K562 (cell line): ENCODE data around the gene KLC3.

Experiments used
- BMI1 ChIP-seq: fragments of 150-350 bp; IDR thresholded peaks from 2 replicates; pipeline ENCODE4 v1.6.1; 2014; ENCODE audit warnings: low read length
- BRF2 ChIP-seq: IDR thresholded peaks from 3 replicates; pipeline ENCODE4 v1.6.1; 2011; ENCODE audit warnings: borderline replicate concordance, mild to moderate bottlenecking; ENCODE audit not compliant: insufficient read length, insufficient read depth
- ZNF143 ChIP-seq: sonication (generic); formaldehyde crosslinking; IDR thresholded peaks from 2 replicates; pipeline ENCODE4 v1.9.0; 2022; ENCODE audit warnings: mild to moderate bottlenecking, missing genetic modification reagents
- ZNF707 ChIP-seq: fragments of 250-450 bp; sonication (Bioruptor Pico); conservative IDR thresholded peaks from 2 replicates; pipeline ENCODE4 v1.8.0; 2022; ENCODE audit warnings: inconsistent platforms, mild to moderate bottlenecking, moderate library complexity
- TF ChIP-seq, protein P1 (sequence below): sonication (generic); formaldehyde crosslinking; IDR thresholded peaks from 2 replicates; pipeline ENCODE4 v1.8.1; 2023; ENCODE audit warnings: mild to moderate bottlenecking, missing genetic modification reagents, moderate library complexity

DNA sequence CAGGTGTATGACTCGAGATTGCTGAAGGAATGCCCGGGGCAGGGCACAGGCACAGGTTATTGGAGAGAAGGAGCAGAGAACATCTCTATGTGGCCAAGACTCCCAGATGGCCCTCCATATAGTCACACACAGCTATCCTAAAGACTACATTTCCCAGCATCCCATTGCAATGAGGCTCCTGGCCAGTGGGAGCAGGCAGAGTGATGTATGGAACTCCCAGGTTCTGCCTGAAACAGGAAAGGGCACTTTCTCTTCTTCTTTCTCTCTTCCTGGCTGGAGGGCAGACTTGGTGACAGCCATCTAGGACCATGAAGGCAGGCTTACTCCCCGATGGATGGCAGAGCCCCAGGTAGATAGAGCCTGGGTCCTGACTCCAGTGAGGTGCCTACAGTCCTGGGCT is 50.8 kb downstream of the KLC3 start:
- TF ChIP-seq, protein P1, sequence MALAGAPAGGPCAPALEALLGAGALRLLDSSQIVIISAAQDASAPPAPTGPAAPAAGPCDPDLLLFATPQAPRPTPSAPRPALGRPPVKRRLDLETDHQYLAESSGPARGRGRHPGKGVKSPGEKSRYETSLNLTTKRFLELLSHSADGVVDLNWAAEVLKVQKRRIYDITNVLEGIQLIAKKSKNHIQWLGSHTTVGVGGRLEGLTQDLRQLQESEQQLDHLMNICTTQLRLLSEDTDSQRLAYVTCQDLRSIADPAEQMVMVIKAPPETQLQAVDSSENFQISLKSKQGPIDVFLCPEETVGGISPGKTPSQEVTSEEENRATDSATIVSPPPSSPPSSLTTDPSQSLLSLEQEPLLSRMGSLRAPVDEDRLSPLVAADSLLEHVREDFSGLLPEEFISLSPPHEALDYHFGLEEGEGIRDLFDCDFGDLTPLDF: no peak
- TF ChIP-seq ZNF707 (CRISPR knock-in tag): no peak
- TF ChIP-seq BRF2: no peak
- peak; percentile 83 for TF ChIP-seq ZNF143 (CRISPR knock-in tag)
- no peak for TF ChIP-seq BMI1
